Inflammatory macrophage (primary cell): ENCODE data around the gene ZP1.

ENCODE experiments used
- DNase-seq, 2 donors: peaks; one replicate each; pipeline ENCODE4 v3.0.0-alpha.2; 2020 to 2022

The ZP1 gene

DNA sequence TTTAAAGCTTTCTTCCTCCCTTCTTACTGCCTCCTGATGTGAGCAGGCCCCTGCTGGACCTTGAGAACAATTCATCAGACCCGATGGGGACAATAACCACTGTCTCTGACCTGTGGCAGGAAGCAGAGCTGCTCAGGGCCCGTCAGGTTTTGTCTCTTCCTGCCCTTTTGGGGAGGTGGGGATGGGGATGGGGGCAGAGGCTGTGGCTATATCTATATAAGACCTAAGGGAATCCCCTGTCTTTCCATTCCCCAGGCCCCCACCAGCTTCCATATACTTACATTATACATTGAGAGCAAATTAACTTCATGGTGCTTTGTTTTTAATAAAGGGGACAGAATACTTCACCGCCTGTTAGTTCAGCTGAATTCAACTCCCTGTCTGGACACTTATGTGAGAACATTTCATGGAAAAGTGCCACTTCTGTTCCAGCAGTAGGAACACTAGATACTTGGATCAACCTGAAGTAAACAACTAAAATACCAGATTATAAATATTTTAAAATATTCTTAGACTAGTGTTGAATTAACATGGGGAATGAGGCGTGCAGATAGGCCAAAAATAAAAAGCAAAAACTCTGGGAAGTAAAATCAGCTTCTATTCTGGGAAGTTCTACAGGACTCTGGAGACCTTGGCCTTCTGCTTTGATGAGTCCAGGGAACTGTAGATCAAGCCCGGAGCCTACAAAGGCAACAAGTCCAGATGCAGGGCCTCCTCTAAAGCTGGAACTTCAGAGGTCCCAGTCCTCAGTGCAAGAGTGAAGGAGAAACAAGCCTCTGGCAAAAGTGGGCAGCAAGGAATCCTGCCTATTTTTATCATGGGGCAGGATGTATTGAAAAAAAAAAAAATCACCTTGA, 11.1 kb downstream of the ZP1 start:
- DNase-seq, result no peak

DNA sequence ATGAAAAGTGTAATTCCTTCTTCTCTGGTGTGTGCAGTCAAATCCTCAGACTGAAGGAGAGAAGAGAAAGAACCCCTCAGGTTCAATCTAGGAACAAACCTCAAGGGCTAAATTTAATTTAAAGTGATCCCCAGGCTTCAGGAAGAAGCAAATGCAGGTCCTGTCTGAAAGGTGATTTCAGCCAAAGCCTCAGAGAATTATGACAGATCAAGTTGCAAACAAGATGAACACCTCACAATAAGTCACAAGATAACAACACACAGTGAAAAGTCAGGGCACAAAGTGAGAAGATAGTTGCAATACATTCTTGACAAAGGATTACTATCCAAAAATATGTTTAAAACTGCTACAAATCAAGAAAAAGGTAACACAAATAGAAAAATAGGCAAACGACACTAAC, 11.8 kb downstream of the ZP1 start:
- DNase-seq, result no peak

DNA sequence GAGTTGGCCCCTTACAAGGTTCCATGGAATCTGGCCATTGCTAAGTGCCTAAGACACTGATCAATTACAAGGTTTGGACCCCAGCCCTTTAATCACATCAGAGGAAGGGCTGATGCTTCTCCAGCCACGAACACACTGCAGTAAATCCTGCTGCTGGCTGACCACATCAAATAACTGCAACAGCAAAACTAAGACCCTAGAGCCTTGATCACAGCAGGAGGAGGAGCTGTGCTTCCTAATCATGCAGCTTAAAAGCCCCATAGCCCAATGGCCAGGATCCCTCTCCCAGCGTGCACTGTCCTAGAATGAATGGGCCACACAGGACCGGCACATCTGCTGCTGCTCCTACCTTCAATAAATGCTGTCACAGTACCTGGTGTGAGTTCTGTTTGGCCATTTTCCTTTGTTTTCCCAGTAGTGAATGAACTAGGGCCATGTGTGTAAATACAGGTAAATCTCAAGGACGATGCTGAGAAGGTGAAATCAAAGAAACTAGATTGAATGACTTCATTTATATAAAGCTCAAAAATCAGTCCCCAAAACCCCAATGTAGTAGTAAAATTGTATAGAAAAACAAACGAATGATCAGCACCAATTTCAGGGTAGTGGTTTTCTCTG, 12.7 kb downstream of the ZP1 start:
- DNase-seq, result no peak

DNA sequence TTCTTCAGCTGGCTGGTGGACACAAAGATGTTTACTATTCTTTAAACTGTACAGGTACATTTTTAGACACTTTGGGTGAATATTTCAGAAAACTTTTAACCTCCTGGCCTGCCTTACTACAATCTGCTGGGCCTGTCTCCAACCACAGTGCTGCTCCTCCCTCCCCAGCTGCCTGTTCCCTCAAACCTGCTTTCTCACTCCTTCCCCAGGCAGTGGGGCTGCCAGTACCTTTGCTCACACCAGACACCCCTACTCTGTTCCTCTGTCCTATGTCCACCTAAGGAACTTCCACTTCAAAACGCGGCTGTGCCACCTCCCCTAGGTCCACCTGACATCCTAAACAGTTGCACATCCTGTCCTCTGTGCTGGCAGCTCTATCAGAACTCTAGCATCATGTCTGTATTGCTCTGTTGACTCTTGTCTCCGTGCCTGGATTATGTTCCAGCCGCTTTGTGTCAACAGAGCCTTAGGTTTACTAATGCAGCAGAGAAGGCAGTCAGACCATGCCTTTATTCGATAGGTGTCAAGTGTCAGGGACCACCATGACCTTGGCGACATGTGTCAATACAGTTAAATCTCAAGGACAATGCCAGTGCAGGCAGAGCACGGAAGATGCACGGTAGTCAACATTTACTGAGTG, 13.4 kb downstream of the ZP1 start:
- no peak for DNase-seq

DNA sequence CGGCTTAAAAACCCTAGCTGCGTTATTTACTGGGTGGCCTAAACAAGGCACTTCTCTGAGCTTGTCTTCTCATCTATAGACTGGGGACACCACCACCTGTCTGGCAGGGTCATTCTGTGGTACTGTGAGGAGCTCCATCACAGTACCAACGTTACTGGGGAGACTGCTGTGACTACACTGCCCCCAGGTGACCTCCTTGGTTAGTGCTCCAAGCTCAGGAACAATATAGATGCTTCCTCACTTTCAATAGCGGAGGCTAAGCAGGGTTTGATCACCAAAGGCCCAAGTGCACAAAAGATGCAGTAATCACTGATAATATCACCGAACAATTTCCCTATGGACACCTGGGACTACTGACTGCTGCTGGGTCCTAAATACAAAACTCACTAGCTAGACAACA, 20.2 kb downstream of the ZP1 start:
- DNase-seq, result peak; percentile 60 to 62

DNA sequence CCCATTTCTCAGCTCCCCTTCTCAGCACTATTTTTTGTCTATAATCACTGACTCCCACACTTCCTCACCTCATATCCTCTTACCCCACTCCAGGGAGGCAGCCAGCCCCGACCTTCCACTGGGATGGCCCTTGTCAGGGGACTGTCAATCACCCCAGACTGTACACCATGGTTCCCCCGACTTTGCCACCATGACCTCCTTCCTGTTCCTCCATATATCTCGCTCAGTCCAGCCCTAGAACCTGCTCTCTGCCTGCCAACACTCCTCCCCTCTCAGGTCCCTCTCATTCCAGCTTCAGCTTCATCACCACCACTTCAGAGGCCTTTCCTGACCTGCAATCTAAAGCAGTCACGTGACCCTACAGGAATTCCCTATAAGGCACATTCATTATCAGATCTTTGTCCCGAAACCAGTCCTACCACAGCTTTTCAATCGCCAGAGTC, 22.5 kb downstream of the ZP1 start:
- DNase-seq, result no peak

DNA sequence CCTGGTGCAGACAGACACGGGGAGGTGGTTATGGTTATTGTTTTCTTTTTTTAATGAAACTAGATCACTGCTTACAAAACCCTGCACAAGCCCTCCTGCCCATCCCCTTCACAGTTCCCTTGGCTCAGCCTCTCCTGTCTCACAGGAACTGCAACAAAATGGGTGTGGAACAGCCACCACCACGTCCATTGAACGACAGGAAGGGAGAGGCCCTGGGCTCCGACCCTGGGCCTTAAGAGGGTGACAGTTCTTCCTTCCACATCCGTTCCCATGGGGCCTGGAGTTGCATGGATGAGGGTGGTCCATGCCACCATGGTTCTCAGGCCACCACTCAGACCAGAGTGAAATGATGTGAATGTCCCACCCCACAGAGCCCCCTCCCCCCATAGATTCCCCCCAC, 23.4 kb downstream of the ZP1 start:
- no peak for DNase-seq

DNA sequence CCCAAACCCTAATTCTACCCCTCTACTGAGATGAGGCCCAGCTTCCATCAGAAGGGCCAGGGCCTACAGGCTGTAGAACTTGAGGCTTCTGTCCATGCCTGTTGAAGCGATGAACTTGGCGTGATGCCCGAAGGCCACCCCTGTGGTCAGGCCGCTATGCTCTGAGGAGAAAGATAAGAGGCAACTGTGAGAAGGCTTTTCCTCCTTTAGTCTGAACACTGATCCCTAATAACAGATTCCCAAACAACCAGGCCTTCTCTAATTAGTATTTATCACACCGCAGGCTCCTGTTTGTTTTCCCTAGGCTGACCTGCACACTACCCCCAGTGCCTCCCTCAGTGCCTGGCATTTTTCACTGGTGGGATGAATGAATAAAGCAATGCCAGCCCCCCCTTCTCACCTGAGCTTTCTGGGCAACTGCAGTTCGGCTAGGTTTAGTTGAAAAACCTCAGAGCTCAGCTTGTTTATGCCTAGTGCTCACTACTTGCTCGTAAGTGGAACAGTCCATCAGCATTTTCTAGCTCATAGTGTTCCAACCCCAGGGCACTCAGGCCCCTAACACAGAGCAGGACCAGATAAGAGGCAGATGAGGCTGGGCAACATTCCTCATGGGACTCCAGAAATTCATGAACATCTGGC, 23.9 kb downstream of the ZP1 start:
- DNase-seq, result no peak

DNA sequence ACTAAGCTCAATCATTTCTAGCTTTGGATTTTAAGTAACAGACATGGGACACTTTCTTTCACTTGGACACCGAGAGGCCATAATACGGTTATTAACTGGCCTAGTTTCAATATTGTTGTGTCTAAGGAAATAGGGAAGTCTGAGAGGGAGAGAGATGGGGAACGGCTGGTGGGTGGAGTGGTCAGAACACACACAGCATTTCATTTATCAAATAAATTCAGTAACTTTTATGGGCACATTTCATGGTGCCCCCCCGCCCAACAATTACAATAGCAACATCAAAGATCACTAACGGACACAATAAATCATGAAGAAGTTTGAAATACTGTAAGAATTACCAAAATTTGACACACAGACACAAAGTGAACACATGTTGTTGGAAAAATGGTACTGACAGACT, 28.3 kb downstream of the ZP1 start:
- DNase-seq, result peak; percentile 10 to 41

DNA sequence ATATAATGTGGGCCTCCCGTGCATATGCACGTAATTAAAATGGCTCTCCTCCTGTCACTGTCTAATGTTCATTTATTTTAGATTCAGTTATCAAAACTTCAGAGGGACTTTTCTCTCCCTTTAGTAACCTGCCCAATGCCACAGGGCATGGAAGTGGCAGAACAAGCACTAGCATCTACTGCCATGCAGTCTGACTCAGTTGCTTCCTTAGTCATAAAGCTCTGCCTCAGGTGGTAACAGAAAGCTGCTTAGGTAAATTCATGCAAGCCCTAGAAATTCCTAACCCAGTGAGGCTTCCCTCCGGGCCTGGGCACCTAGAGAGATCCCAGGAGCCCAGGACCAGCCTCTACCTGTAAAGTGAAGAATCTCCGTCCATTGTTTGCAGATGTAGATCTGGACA, 30.2 kb downstream of the ZP1 start:
- no peak for DNase-seq

DNA sequence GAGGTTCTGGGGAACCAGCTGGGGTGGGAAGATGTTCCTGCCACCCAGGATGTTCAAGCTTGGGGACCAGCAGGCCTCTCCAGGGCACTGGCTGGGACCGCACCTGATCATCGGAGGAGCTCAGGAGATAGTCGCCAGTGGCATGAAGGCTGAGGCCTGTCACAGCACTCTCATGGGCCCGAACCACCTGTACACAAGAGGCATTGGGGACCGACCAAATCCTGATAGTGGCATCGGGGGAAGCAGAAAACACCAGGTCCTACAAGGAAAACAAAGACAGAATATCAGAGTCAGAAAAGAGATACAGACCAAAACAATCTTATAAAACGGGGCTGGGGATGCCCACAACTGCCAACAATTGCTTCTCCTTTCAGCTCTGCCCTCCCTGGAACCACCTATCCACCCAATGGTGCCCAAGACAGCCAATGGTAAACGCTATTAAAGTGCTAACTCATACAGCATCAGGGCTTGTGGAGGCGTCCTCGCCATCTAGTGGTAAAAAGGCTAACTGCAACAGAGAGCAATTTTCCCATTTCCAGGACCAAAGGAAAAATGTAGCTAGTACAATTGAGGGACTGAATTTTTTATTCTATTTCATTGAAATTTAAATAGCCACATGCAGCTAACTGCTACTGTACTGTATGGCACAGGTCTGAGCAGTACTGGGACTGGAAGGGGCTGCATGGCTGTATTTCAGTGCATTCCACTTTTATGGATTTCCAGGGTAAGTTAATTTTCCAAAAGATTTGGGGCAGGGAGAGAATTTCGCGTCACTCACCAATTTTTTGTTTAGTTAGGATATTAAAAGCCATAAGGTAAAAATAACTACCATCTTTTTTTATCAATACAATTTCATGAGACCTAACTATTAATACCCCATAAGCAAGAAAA, 31.9 kb downstream of the ZP1 start:
- DNase-seq, result peak; percentile 62 to 71

DNA sequence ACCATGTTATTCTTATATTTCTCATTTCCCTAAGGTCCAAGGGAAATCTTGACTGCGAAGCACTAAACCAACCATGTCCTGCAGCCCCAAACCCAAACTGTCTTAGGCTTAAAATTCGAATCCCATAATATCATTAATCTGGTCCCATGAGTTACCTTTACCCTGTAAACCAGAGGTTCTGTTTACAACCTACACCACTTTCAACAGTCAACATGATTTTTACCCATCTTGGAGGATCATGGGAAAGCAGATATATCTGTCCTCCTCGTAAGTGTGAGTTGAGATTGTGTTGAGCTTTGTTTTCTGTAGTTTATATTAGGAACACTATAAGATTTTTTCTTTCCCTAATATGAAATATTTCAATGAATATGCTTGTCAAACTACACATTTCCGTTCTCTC, 32.6 kb downstream of the ZP1 start:
- DNase-seq, result no peak

DNA sequence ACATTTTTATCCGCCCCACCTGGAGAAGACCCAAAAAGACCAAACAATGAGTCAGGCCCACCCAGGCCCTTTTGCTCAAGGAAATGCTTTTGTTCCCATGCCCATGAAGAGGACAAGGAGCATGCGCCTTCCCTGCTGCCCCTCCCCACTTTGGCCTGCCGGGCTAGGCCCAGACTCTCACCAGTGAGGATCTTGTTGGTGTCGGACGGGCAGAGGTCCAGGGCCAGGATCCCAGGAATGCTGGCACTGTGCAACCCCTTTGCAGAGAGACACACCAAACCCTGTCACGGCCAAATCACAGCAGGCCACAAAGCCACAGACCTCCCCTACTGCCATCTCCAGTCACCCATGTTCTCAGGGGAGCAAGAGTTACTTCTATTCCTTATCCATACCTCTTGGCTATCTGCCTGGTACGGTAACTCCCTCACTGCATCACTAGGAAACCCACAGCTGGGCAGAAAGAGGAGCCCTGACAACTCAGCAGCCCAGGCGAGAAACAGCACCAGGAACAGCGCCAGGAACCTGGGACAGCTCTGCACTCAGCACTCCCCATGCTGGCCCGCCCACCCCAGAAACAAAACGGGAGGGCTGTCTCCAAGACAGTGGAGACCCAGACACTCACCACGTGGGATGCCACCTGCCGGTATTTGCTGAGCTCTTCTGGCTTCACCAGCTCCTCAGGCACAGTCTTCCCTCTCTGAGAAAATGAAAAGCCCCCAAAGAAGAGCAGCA, 33.5 kb downstream of the ZP1 start:
- no peak for DNase-seq

DNA sequence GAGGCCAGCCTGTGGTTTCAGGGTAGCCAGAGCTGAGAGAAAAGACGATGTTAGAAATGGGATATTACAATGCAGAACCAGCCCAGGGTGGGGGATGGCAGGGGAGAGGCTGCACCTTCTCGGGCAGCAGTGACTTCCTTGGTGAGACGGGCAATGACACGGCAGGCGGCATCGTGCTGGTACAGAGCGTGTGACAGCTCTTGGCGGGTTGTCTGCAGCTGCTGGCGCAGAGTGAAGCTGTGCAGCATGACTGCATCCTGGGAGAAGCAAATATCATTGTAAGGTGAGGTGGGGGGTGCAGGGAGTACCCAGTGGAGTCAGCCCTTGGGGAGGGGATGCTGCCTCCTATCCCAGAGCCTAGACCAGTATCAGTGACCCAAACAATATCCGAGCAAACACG, 35.3 kb downstream of the ZP1 start:
- no peak for DNase-seq

DNA sequence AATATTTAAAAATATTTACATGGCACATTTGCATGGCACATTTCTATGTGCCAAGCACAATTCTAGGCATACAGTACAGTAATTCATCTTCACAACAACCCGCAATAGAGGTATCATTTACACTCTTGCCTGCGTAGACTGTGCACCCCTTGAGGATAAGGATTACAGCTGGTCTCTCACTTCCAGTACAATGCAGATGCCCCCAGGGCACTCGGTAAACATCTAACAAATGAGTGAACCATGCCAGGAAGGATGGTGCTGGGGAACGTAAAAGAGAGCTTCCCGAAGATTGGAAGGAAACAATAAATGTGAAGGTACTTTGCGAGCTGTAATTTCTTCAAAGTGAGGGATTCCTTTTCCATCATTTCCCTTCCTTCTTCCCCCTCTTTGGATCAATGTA, 37.7 kb downstream of the ZP1 start:
- DNase-seq, result no peak

DNA sequence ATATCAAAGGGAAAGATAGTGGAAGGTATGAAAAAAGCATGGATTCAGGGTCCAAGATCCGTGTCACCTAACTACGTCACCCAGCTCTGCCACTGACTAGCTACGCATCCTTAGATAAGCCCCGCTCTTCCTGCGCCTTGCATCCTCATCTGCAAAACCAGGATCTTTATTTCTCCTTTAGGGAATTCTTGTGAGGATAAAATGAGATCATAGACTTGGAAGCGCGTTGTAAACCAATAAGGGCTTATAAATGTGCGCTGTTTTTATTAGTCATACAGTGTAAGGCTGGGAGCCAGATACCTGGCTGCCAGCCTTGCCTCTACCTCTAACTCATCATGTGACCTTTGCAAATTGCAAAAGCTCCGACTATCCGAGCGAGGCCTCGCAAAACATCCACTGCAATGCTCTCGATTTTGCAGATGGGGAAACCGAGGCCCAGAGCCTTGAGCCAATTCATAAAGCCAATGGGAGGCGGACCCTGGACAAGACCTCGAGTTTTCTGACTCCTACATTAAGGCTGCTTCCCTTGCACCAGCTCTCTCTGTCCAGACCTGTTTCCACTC, 38.3 kb downstream of the ZP1 start:
- no peak for DNase-seq

DNA sequence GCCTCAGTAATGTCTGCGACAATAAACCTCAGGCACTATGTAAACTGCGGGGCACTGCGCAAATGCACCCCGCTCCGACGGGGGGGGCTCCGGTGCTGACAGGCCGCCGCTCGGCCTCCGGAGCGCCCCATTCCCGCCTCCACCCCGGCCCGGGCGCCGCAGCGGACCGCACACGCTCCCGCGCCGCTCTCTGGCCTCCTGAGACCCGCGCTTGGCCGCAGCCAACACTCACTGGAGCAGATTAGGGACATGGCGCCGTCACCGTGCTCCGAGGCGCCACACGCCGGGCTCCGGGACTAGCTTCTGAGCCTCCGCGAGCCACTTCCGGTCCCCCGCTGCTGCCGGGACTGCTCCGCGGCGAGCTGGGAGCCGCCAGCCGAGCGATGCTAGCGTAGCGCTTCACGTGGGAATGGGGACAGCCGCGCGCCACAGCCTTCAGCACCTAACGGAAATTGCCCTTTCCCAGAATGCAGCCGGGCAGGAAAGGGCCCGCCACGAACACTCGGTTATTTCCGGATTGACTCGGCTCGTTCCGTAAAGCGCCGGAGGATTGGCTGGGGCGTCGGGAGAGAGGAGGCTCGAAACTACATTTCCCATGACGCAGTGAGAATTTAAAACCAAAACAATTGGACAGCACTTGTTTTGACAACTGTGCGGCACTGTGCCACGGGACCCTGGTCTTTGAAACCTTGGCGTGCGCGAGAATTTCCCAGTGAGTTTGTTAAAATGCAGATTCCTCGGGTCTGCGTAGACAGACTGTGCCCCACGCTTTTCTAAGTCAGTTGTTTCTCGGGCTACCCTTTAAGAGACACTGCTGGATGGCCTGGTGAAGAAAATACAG, 39.0 kb downstream of the ZP1 start, which contains the start of gene PRPF19:
TSS of gene PRPF19 (minus strand) at position 454 of the 841 bp plus-strand sequence. CDS start at position 251, 203 bp downstream.
- DNase-seq, result peak; percentile 99 to 100

DNA sequence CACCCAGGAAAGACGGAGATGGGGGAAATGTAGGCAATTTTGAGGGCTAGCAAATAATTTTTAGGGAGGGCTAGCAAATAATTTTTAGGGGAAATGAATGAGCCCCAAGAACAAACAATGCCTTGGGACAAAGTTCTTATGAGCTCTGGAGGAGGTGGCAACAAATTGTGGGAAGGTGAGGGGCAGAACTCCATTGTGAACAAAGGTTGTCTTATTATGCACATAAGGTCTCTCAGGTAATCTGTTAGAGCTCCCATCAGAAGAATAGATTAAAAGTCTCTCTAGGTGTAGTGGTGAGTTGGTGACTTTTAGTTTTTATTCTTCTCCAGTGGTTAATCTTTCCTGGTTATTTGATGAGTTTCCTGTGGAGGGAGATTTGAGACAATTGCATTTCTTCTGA, 41.5 kb downstream of the ZP1 start:
- DNase-seq, result no peak

DNA sequence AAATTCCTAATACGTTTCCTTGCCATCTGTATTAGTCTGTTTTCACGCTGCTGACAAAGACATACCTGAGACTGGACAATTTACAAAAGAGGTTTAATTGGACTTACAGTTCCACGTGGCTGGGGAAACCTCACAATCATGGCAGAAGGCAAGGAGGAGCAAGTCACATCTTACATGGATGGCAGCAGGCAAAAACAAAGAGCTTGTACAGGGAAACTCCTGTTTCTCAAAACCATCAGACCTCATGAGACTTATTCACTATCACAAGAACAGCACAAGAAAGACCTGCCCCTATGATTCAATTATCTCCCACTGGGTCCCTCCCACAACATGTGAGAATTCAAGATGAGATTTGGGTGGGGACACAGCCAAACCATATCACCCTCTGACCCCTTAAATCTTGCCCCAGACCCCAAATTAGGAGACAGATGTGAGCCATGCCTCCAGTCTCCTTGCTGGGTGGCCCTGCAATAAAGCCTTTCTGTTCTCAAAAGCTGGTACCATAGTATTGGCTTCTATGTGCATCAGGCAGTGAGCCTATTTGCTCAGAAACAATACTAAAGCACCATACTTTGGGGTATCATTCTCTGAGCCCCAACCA, 42.4 kb downstream of the ZP1 start:
- DNase-seq, result peak in 1 of 2 donors; percentile 22

DNA sequence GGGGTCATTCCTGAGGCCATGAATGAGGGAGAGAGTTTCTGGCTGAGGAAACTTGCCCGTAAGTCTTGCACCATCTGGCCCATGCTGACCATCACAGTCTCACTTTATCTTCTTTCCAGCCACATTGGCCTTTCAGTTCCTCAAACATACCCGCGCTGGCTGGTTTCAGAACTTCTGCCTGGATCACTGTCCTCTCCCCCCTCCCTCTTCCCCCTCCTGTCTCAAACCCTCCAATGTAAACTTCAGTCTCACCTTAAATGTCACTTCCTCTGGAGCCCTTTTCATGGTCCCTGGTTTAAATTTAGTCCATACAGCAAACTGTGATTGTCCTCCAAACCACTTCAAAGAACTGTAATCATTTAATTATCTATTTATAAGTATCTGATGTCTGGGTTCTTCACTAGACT, 42.9 kb downstream of the ZP1 start:
- peak; percentile 74 to 79 for DNase-seq
